Thoracic aorta endothelial cell (primary cell): Measurements from ENCODE around the gene TCEAL7. TPM values are rescaled to one million over a fixed set of nuclear protein-coding genes. Genes with fewer than 3 reads are reported as not detected.

Experiments
- small RNA-seq: library from RNA; depleted of rRNA; stranded (forward); fragments of <200 nt; gene quantifications from one replicate; pipeline ENCODE3, GENCODE V24; 2012
- total RNA-seq: library from RNA; depleted of rRNA; stranded (reverse); fragments of >200 nt; gene quantifications from 2 replicates; pipeline ENCODE4 v1.2.3, GENCODE V29; 2012

The TCEAL7 gene, protein sequence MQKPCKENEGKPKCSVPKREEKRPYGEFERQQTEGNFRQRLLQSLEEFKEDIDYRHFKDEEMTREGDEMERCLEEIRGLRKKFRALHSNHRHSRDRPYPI
- total RNA-seq, result 3.1 and 5.0 TPM in 2 replicates

DNA sequence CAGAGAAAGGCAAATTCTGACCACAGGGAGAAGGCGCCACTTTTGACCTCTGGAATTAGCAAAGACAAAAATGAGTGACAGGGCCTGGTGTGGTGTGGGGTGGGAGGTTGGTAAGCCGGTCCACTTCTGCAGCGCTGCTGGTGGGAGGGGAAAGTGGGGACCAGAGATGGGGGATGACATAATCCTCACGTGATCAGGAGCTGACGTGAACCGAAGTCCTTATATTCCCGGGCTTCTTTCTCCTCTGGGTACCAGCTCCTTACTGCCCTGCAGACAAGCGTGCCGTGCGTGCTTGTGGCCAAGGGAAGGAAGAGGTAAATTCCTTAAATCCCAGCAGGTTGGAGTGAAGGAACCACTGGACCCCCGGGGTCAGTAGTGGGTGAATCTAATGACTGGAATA lies at the start of gene TCEAL7:
TSS of gene TCEAL7 (plus strand) at position 249 of the 400 bp plus-strand sequence. CDS start 1,165 bp downstream, outside the sequence.

DNA sequence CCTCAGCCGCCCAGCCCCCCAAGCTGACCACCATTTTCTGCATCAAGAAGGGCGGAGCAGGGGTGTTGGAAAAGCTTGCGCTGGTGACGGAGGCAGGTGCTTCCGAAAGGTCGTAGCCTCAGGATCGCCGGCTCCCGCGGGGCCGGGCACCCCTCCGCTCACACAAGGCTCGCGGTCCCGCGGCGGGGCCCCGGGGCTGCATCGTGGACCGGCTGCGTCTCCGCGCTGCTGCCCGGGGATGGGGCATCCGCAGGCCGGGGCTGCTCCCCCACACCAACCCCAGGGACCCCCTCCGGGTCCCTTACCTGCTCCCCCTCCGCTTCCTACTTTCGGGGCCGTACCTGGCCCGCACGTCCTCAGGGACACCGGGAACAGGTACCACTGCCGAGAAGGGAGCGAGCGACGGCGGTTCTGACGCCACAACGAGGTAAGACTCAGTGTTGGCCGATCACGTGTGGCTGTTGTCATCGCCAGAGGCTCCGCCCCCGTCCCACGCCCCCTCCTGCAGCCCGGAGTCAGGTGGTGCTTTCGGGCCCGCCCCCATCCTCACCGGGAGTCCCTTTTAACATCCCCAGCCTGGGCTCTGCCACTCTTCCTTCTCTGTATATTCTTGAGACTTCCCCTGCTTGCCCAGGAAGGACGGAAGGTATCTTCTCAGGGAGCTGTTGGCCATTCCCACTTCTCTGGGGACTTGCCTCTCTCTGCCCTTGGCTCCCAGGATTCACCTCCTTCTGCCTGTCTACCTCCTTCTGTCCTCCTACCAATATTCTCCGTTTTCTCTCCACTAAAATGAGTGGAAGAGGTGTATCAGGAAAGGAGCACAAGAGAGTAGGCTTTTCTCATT lies 19.3 kb upstream of the TCEAL7 start, which contains the start of gene BEX2:
TSS of gene BEX2 (minus strand) at position 436 of the 844 bp plus-strand sequence. CDS start 1,014 bp downstream, outside the sequence.

DNA sequence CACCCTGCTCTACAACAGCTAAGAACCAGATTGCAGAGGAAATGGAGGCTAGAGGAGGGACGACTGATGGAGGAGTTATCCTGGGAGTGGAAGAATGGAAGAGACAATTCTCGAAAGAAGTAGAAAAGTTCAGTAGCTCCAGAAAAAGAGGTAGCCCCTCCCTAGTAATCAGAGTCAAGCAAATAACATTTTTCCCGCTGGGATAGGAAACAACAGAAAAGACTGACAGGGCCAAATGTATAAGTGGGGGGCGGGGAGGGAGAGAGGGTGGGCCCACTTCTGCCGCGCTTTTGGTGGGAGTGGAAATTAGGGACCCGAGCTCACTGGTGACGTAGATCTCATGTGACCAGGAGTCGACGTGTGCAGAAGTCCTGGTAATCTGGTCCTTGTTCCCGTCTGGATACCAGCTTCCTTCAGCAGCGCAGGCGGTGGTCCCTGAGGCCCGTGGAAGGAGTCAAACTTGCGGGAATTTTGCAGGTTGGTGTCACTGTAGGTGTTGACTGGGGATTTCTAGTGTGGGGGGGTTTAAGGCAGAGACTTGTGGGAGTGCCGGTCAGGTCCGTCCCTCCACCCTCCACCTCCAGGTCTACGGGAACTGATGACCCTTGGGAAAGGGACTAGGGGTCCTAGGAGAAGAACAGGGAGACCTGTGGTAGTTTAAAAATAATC lies 26.2 kb downstream of the TCEAL7 start, which contains the start of gene TCEAL9:
TSS of gene TCEAL9 (plus strand) at position 377 of the 669 bp plus-strand sequence. CDS start 1,179 bp downstream, outside the sequence.

DNA sequence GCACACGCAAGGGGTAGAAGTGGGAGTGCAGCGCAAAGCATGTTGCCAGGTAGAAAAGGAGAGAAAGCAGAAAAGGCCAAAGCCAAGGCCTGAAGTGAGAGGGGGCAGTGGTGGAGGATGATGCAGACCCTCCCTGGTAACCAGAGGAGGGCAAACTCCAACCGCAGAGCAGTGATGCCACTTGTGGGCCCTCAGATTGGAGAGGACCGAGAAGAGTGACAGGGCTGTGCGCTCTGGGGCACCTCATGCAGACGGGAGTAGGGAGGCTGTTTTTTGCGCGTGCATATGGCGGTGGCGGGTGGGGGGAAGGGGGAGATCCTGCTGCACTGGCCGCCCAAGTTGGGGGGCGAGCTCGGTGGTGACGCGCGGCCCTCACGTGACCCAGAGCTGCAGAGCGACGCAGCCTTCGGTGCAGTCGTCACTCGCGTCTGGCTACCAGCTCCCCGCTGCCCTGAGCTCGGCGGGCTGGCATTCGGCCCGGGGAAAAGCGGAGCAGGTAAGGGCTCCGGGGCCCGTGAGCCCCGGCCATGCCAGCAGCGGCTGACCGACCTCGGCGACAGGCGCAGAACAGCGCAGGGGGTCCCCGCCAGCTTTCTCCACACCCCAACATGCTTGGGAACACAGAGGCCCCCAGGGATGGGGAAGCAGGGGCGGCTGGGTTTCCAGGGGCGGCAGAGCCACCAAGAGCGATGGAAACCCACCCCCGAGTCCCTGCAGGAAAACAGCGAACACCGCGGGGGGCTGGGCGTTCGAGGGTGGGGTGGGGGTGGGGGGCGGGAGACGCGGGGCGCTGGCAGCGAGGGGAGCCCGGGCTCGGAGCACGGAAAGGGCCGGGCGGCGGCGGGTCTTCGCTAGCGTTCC lies 46.3 kb downstream of the TCEAL7 start, which contains the start of gene BEX3:
TSS of gene BEX3 (plus strand) at position 421 of the 861 bp plus-strand sequence. CDS start 984 bp downstream, outside the sequence.

Small RNA genes lying within 50 kb of the gene (small RNA-seq; reads per million reads assigned to genes)
- not detected for gene Z92846.1

Other genes starting within 250 kb of the TCEAL7 start
- not detected in 2 replicates for gene NXF3, start 237.1 kb upstream of the TCEAL7 start, total RNA-seq
- gene BEX4, start 115.1 kb upstream of the TCEAL7 start, total RNA-seq, result 19.3 and 24.3 TPM in 2 replicates
- gene TCEAL8, start 75.1 kb upstream of the TCEAL7 start, total RNA-seq, result 90.4 and 92.2 TPM in 2 replicates
- gene TCEAL5, start 53.5 kb upstream of the TCEAL7 start, total RNA-seq, result not detected in 2 replicates
- 0.27 and 0.29 TPM in 2 replicates for gene BEX2, start 19.2 kb upstream of the TCEAL7 start, total RNA-seq
- 121 and 133 TPM in 2 replicates for gene TCEAL9, start 26.3 kb downstream of the TCEAL7 start, total RNA-seq
- gene BEX3, start 46.3 kb downstream of the TCEAL7 start, total RNA-seq, result 157 and 193 TPM in 2 replicates
- 0.14 and 0.27 TPM in 2 replicates for gene RAB40A, start 189.2 kb downstream of the TCEAL7 start, total RNA-seq